Measurements from ENCODE around the gene CDC14B.

GRCh38 chr9:96559339-96559943 lies 60.2 kb downstream of the CDC14B start:
- no peak for TF ChIP-seq GATA3 (IDR thresholded peaks at IDR 0.05; ENCODE audit: low read depth, low read length)
- no peak for TF ChIP-seq GATA2 (IDR thresholded peaks at IDR 0.05; ENCODE audit: low read depth, low read length)
